Sigmoid colon (tissue), 4 donors: Measurements from ENCODE around the gene OTX1.

Source experiments
- CTCF ChIP-seq, 4 experiments: fragments of 450-650 bp in 3 of 4; fragments of 200-600 bp in 1 of 4; IDR thresholded peaks; one replicate each; pipeline ENCODE4 v1.5.1; 2016 to 2019; ENCODE audit warnings: antibody characterized with exemption in 4 of 4, mild to moderate bottlenecking in 3 of 4, moderate library complexity in 2 of 4
- EP300 ChIP-seq, 4 donors: sonication (generic); formaldehyde crosslinking; IDR thresholded peaks; one replicate each; pipeline ENCODE4 v1.6.1; 2017; ENCODE audit warnings: antibody characterized with exemption in 4 of 4

DNA sequence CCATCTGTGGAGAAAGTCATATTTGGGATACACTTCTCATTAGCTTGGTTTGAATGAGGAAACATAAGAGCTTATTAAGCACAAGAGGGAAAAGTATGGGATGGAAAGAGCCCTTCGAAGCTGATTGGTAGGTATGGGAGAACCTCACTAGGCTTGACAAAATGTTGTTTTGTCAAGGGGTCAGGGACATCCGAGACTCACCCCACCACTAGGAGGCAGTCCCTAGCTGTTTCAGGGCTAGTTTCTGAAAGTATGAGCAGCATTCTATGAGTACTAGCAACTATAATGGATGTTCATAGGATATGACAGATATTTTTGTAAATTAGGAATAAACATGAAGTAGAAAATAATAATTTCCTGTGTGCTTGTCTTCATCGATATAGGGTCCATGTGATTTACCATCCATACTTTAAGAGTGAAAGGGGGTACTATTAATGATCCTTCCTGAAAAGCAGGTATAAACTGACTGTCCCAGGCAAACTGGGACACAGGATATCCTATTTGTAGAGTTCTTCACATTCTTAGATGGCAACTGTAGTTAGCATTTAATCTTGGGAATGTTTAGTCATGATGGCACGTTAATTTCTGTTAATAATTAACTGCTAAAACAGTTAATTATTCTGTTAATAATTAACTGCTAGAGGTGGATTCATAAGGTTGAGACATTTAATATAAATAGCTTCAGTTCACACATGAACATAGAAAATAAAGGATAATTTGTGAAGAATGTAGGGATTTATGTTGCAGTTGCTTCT, 28.4 kb downstream of the OTX1 start:
- no peak for TF ChIP-seq CTCF (IDR thresholded peaks at IDR 0.05)
- no peak for TF ChIP-seq EP300 (IDR thresholded peaks at IDR 0.05)
